ENCODE results near the gene SLC35B2.
A peak's percentile ranks its signal among the peaks of the same experiment; 100 is the strongest.

SLC35B2 gene

DNA sequence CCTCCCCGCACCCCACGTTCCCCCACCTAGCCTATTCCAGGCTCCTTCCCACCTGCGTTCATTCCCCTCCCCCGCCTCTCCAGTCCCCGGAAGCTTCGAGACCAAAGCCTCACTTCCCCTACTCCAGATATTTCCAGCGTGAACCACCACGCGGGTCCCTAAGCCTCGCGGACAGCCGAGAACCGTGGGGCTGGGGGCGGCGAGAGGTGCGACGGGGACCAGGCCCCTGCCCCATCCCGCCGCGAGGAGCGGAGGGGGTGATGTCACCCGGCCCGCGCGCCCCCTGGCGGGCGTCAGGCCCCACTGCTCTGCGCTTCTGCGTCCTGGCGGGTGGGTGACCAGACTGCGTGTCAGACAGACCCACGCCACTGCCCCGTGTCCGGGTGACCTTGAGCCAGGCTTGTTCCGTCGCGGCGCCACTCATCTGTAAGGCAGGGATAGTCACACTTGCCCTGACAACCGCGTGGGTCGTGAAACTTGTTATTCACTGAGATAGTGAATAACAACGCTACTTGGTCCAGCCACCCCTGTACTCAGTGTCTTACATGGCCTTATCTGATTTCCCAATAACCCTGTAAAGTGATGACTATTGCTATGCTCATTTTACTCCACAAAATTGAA, 19.4 kb downstream of the SLC35B2 start:
- peak overlapping the region; percentile 53 to 62 for H3K4me3 ChIP-seq (replicated peaks in 1 of 2; ENCODE audit: low read depth in 2 of 2, low read length in 2 of 2)
- peak; percentile 67 to 73 for DNase-seq (ENCODE audit: low read depth in 2 of 2)
- TF ChIP-seq, protein P1, sequence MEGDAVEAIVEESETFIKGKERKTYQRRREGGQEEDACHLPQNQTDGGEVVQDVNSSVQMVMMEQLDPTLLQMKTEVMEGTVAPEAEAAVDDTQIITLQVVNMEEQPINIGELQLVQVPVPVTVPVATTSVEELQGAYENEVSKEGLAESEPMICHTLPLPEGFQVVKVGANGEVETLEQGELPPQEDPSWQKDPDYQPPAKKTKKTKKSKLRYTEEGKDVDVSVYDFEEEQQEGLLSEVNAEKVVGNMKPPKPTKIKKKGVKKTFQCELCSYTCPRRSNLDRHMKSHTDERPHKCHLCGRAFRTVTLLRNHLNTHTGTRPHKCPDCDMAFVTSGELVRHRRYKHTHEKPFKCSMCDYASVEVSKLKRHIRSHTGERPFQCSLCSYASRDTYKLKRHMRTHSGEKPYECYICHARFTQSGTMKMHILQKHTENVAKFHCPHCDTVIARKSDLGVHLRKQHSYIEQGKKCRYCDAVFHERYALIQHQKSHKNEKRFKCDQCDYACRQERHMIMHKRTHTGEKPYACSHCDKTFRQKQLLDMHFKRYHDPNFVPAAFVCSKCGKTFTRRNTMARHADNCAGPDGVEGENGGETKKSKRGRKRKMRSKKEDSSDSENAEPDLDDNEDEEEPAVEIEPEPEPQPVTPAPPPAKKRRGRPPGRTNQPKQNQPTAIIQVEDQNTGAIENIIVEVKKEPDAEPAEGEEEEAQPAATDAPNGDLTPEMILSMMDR (IDR thresholded peaks at IDR 0.05; ENCODE audit: low read depth, low read length) = peak; percentile 70

DNA sequence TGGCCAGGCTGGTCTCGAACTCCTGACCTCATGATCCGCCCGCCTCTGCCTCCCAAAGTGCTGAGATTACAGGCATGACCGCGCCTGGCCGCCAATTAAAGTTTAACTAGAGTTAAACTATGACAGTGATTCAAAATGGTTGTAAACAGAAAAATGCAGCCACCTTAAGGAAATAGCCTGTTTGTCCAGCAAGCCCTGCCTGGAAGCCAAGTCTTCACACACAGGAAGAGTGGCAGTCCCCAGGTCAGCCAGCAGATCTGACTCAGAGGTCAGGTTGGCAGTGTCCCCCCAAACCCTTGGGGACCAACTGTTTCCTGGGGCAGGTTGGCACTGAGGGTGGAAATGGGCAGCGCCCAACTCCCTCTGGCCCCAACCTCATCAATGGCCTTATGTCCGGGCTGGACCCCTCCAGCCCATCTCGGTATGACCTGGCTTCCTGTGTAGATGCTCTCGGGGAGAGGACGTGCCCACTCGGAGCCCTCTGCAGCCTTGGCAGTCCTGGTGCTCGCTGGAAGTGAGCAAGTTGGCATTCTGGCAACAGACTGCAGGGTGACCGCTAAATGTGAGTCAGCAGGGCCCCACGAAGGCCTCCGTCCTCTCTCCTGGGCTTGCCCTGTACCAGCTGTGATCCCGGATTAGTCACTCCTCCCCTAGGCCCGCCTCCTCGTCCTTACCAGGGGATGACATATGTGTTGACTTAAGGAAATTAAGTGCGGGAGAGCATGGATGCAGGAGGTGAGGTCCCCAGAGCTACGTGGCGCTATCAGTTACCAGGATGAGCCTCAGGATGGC, 20.1 kb downstream of the SLC35B2 start:
- TF ChIP-seq, protein P1 (IDR thresholded peaks at IDR 0.05; ENCODE audit: low read depth, low read length) = no peak
- peak; percentile 92 to 98 for DNase-seq (ENCODE audit: low read depth in 2 of 2)

DNA sequence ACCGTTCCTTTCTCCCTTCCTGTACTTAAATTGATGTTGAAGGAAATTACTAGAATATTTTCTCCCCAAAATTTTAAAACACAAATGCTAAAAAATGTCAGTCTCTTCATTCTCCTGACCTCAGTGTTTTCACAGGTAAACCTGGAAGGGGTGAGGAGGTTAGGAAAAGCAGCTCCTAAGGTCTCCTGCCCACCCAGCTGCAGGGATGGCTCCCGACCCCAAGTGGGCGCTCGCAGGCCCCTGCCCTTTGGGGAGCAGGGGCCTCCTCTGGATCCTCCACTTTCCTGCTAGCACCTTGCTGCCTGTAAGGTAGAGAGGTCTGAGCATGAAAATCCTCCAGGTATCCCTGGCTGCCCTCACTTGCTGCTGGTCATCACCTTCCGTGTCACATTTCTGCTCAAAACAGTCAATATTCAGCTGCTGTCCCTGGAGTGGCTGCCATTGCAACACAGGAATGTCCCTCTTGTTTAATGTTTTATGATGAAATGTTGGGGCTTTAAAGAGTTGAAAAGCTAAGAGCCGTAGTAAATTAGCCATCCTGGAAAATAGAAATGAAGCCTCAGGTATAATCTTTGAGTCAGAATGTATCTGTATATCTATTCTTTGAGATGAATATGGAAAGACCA, 21.3 kb downstream of the SLC35B2 start:
- TF ChIP-seq, protein P1 (IDR thresholded peaks at IDR 0.05; ENCODE audit: low read depth, low read length) = no peak
- no peak for DNase-seq (ENCODE audit: low read depth in 2 of 2)
- H3K4me3 ChIP-seq (replicated peaks in 1 of 2; ENCODE audit: low read depth in 2 of 2, low read length in 2 of 2) = no peak overlapping the region

More for the DNA sequence above, 20.1 kb downstream of the SLC35B2 start:
- H3K4me3 ChIP-seq (replicated peaks in 1 of 2; ENCODE audit: low read depth in 2 of 2, low read length in 2 of 2) = peak overlapping the region; percentile 53 to 62

DNA sequence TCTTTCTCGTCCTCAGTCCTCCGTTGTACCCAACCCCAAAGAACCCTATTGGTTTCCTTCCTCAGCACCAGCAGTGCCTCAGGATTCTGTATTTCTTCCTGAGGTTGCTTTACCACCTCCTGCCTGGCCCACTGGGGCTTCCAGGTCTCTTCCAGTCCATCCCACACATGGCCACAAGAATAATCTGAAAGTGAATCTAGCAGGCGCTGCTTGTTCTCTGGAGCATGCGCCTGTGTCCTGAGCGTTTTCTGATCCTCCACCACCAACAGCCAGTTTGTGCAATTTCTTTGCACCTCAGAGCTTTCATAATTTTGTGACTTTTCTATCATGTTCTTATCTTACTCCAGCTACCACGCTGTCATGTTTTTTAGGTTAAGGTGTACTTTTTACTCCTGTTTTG, 22.1 kb downstream of the SLC35B2 start:
- DNase-seq (ENCODE audit: low read depth in 2 of 2) = no peak
- H3K4me3 ChIP-seq (replicated peaks in 1 of 2; ENCODE audit: low read depth in 2 of 2, low read length in 2 of 2) = no peak overlapping the region
- TF ChIP-seq, protein P1 (IDR thresholded peaks at IDR 0.05; ENCODE audit: low read depth, low read length) = no peak

DNA sequence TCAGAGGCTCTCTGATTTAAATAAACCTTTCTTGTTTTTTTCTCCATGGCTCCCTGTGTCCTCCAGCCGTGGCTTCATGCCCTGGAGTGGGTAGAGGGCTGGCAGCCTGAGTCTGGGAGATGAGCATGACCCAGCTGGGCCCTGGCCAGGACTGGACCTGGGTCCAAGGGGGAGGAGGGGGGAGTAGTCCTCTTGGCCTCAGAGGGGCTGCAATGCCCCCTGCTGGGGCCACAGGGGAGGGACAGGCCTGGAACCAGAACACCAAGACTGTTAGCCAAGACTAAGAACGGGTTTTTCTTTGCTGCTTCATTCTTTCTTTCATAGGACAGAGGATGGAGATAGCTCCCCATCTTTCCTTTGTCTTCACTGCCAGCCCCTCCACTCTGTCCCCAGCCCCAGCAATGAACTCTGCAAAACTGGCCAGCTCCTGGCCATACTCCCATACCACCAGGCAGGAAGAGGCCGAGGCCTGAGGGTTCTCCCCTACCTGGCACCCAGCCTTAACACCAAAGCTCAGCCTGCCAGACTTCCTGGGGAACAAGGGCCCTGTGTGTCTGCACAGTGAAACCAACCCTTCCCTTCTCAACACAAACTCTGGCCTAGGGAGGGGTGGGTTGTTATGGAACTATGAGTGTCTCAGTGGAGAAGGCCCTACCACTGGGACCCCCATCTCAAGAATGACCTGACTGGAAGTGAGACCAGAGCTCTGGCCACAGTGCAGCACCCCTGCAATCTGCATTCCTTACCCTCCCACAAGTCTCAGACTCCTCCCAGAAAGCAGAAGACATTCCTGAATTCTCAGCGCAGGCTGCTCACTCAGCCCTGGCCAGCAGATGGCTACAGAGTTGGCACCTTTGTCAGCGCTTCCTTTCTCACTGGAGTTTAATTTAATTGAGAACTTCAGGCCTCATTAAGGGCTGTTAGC, 23.0 kb downstream of the SLC35B2 start:
- no peak overlapping the region for H3K4me3 ChIP-seq (replicated peaks in 1 of 2; ENCODE audit: low read depth in 2 of 2, low read length in 2 of 2)
- peak; percentile 76 to 90 for DNase-seq (ENCODE audit: low read depth in 2 of 2)
- TF ChIP-seq, protein P1 (IDR thresholded peaks at IDR 0.05; ENCODE audit: low read depth, low read length) = peak; percentile 89

DNA sequence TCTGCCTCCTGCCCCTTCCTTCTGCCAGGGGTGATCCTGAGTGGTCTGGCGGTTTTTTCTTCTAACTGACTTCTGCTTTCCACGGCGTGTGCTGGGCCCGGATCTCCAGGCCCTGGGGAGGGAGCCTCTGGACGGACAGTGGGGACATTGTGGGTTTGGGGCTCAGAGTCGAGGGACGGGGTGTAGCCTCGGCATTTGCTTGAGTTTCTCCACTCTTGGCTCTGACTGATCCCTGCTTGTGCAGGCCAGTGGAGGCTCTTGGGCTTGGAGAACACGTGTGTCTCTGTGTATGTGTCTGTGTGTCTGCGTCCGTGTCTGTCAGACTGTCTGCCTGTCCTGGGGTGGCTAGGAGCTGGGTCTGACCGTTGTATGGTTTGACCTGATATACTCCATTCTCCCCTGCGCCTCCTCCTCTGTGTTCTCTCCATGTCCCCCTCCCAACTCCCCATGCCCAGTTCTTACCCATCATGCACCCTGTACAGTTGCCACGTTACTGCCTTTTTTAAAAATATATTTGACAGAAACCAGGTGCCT, 23.7 kb downstream of the SLC35B2 start:
- no peak overlapping the region for H3K4me3 ChIP-seq (replicated peaks in 1 of 2; ENCODE audit: low read depth in 2 of 2, low read length in 2 of 2)

More for the DNA sequence above, 23.7 kb downstream of the SLC35B2 start:
- no peak for DNase-seq (ENCODE audit: low read depth in 2 of 2)
- TF ChIP-seq, protein P1 (IDR thresholded peaks at IDR 0.05; ENCODE audit: low read depth, low read length) = no peak

Data from cardiac fibroblast (primary cell).